Measurements from ENCODE around the gene PRPH. TPM values are rescaled to one million over a fixed set of nuclear protein-coding genes. Genes with fewer than 3 reads are reported as not detected.
A peak's percentile ranks its signal among the peaks of the same experiment; 100 is the strongest.

The PRPH gene
- polyA plus RNA-seq, 2 of the 4 experiments (the other 2 are of a cell fraction) = 0.50 to 1.7 TPM

GRCh38 chr12:49322708-49323523, 28.0 kb downstream of the PRPH start, which contains the start of gene TROAP (continued):
- no peak for TF ChIP-seq FOSB (CRISPR knock-in tag; IDR thresholded peaks at IDR 0.05)
- TF ChIP-seq HOXB5 (CRISPR knock-in tag; IDR thresholded peaks at IDR 0.05) = no peak
- peak; percentile 86 for TF ChIP-seq CHD2 (IDR thresholded peaks at IDR 0.05; ENCODE audit: low read length, partially characterized antibody)
- TF ChIP-seq SREBF2 (IDR thresholded peaks at IDR 0.05) = no peak
- TF ChIP-seq CBX2 (IDR thresholded peaks at IDR 0.05; ENCODE audit: borderline replicate concordance, low read depth) = no peak
- no peak for TF ChIP-seq HOXB13 (CRISPR knock-in tag; IDR thresholded peaks at IDR 0.05; ENCODE audit: low read depth)
- TF ChIP-seq NR3C1 (IDR thresholded peaks at IDR 0.05) = no peak
- no peak for TF ChIP-seq ZNF302 (CRISPR knock-in tag; IDR thresholded peaks at IDR 0.05)
- no peak for TF ChIP-seq ZFP36 (IDR thresholded peaks at IDR 0.05; ENCODE audit: borderline replicate concordance, partially characterized antibody)
- no peak for TF ChIP-seq CTCF (IDR thresholded peaks at IDR 0.05)
- no peak for TF ChIP-seq CBX8 (IDR thresholded peaks at IDR 0.05)
- no peak for TF ChIP-seq RAD21 (conservative IDR thresholded peaks at IDR 0.05 in 1 of 2, IDR thresholded peaks at IDR 0.05 in 1 of 2)

- ATAC-seq = peak; percentile 1; a peak in 2 of 6 replicates
- DNase-seq (ENCODE audit: low read depth in 1 of 2, low spot score in 1 of 2) = no peak
- peak overlapping the region; percentile 89 for H3K4me2 ChIP-seq
- peak overlapping the region; percentile 62 to 85 for H3K27ac ChIP-seq
- no peaks in the 10 kb centered on the region for H3K9me3 ChIP-seq
- H3K4me3 ChIP-seq = peak overlapping the region; percentile 62
- ChIA-PET CTCF (interaction anchor here (1.3 to 7.9 kb wide), 9 partner anchors 8 to 256 kb away, joined by 3 to 66 read pairs (median 13); partner anchors contain the start of genes C1QL4, DNAJC22 and PRPH), POLR2A (interaction anchor here (0.5 to 2.0 kb wide), 11 partner anchors 8 to 418 kb away, joined by 3 to 30 read pairs (median 5); partner anchors contain the start of genes SPATS2, TMBIM6 and TUBA1B)
- peaks cover 12% of the 10 kb centered on the region; the same call in 2 of the 3 replicates for H3K4me1 ChIP-seq
- FAIRE-seq = no peak
- TF ChIP-seq FOSL2 (IDR thresholded peaks at IDR 0.05) = no peak
- TF ChIP-seq FOSL2 (CRISPR knock-in tag; IDR thresholded peaks at IDR 0.05) = no peak
- TF ChIP-seq KDM5A (IDR thresholded peaks at IDR 0.05) = 0 out of 2 replicates have a peak, but pooled peaks have one; percentile 74
- peak; percentile 43; the same call in 1 of the 2 replicates for TF ChIP-seq HDAC2 (IDR thresholded peaks at IDR 0.05)
- WGBS (ENCODE audit: missing lambda C conversion rate) = 15% methylated on average over 19 of the region's 19 CpGs
Measured at GRCh38 chr12:49323524-49324097, 28.7 kb downstream of the PRPH start.

- DNase-seq (ENCODE audit: low read depth in 1 of 2, low spot score in 1 of 2) (no peak), FAIRE-seq (no peak), ATAC-seq (no peak)
- no peaks in the 10 kb centered on the region for H3K9me3 ChIP-seq
- WGBS (ENCODE audit: missing lambda C conversion rate) = 85% methylated on average over 6 of the region's 6 CpGs
- H3K4me3 ChIP-seq = no peak overlapping the region
- CTCF ChIA-PET = interaction anchor here (0.6 to 6.8 kb wide), 9 partner anchors 12 to 363 kb away, joined by 3 to 61 read pairs (median 6); partner anchors contain the start of genes C1QL4, DNAJC22 and PRPH
- H3K4me2 ChIP-seq = no peak overlapping the region
- POLR2A ChIA-PET = no interaction called here
- H3K4me1 ChIP-seq = peaks cover 12% of the 10 kb centered on the region; the same call in 2 of the 3 replicates
- no peak overlapping the region for H3K27ac ChIP-seq
- TF ChIP-seq PHF8 (IDR thresholded peaks at IDR 0.05; ENCODE audit: borderline replicate concordance, low read depth) = no peak
- no peak for TF ChIP-seq CHD4 (IDR thresholded peaks at IDR 0.05; ENCODE audit: borderline replicate concordance)
- TF ChIP-seq SMC3 (IDR thresholded peaks at IDR 0.05) = no peak
- TF ChIP-seq REST (IDR thresholded peaks at IDR 0.05) = no peak
- no peak for TF ChIP-seq USF2 (IDR thresholded peaks at IDR 0.05)
- TF ChIP-seq ELK1 (IDR thresholded peaks at IDR 0.05; ENCODE audit: low read depth, low read length) = no peak
- TF ChIP-seq PBX3 (IDR thresholded peaks at IDR 0.05) = no peak
- TF ChIP-seq ATOH8 (CRISPR knock-in tag; IDR thresholded peaks at IDR 0.05; ENCODE audit: low read depth) = no peak
Measured at GRCh38 chr12:49325606-49326005, 30.7 kb downstream of the PRPH start.

Measured in A549 (cell line).